Esophagus squamous epithelium (tissue), 5 donors: ENCODE data around the gene PTCH1. TPM values are rescaled to one million over a fixed set of nuclear protein-coding genes. Genes with fewer than 3 reads are reported as not detected.

Source experiments
- DNase-seq: peaks from one replicate; lab custom pipeline; 2025; lab: John Stamatoyannopoulos, UW
- H3K27ac ChIP-seq, 4 donors: fragments of 200-600 bp; sonication (generic); one replicate each; pipeline ENCODE4 v1.5.1; 2016 to 2019; ENCODE audit warnings: mild to moderate bottlenecking in 1 of 4
- H3K27me3 ChIP-seq, 4 donors: fragments of 200-600 bp; sonication (generic); 1 replicate in 3 of 4; 2 replicates in 1 of 4; pipeline versions ENCODE4 v1.5.1 to v1.6.0; 2017 to 2021; ENCODE audit warnings: antibody characterized with exemption in 1 of 4
- H3K36me3 ChIP-seq, 3 donors: fragments of 200-600 bp; sonication (generic); one replicate each; pipeline ENCODE4 v1.5.1; 2016 to 2019
- H3K4me1 ChIP-seq, 3 donors: fragments of 200-600 bp; sonication (generic); one replicate each; pipeline ENCODE4 v1.5.1; 2017 to 2019
- H3K4me3 ChIP-seq, 4 donors: fragments of 200-600 bp; sonication (generic); 1 replicate in 3 of 4; 2 replicates in 1 of 4; pipeline ENCODE4 v1.5.1; 2016 to 2019; ENCODE audit warnings: mild to moderate bottlenecking in 2 of 4, moderate library complexity in 1 of 4
- H3K9me3 ChIP-seq, 3 donors: fragments of 200-600 bp; sonication (generic); one replicate each; pipeline ENCODE4 v1.5.1; 2016 to 2019
- POLR2A ChIP-seq, 4 donors: fragments of 450-650 bp; IDR thresholded peaks; one replicate each; pipeline ENCODE4 v1.6.1; 2017; ENCODE audit warnings: antibody characterized with exemption in 4 of 4, mild to moderate bottlenecking in 4 of 4, moderate library complexity in 3 of 4
- WGBS, 2 donors: methylation state at CpG; one replicate each; pipeline ENCODE4 v1.1.5; 2018; 5-methylcytosine and 5-hydroxymethylcytosine counted together
- intact Hi-C: fragments of 100-400 bp; cut with DNase I; formaldehyde crosslinking; loops from one replicate; pipeline ENCODE4 v1.15.0; 2022
- total RNA-seq, 4 donors: library from RNA; depleted of rRNA; stranded (reverse); fragments of >200 nt; gene quantifications; one replicate each; pipeline ENCODE4 v1.1.0, GENCODE V29; 2016
- TF ChIP-seq, protein P1 (sequence below), 6 experiments: fragments of 450-650 bp in 4 of 6; fragments of 200-600 bp in 2 of 6; sonication (generic) in 2 of 6; IDR thresholded peaks; one replicate each; pipeline ENCODE4 v1.5.1; 2016 to 2019; ENCODE audit warnings: antibody characterized with exemption in 6 of 6, mild to moderate bottlenecking in 4 of 6, moderate library complexity in 4 of 6
- donor health status: DM: yes; HTN: yes; CAD: no.

Gene PTCH1
- total RNA-seq, 4 donors from 2014 or later: 1.9 to 11.6 (median 3.5) TPM

DNA sequence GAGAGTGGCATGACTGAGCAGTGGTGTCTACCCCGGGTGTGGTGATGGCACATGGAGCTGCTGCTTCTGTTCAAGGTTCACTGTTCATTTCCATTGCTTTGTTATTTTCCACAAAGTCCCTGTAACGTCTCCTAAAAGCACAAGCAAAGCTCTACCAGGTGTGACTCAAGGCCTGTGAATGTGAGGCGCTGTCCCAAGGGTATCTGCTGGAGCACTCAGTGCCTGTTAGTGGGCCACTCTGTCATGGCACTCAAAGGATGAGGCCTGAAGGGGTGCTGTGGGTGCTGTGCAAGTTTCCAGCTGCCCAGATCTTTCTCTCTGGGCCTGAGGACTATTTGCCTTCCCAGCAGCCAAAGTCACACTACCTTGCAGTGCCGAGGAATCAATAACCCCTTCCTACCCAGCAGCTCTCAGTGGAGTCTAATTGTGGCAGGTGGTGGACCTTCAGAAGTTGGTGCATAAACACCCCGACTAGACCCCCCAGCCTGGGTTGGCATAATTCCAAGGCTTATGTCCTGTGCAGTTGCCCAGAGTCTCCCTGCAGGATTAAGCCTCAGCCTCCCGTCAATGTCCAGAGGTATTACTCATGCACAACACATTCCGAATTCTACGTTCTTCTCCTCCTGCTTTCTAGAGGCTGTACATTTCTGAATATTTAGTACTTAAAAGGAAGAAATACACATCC lies 17.4 kb upstream of the PTCH1 start:
- no peak overlapping the region for H3K27ac ChIP-seq
- whole genome bisulfite sequencing, 2 donors: 81 to 82% methylated on average over 7 of the region's 8 CpGs
- no peaks in the 10 kb centered on the region for H3K9me3 ChIP-seq
- no peak for DNase-seq
- H3K27me3 ChIP-seq: peaks cover 0 to 25% (median 0%) of the 10 kb centered on the region in 4 donors
- H3K4me1 ChIP-seq: no peaks in the 10 kb centered on the region
- TF ChIP-seq, protein P1, sequence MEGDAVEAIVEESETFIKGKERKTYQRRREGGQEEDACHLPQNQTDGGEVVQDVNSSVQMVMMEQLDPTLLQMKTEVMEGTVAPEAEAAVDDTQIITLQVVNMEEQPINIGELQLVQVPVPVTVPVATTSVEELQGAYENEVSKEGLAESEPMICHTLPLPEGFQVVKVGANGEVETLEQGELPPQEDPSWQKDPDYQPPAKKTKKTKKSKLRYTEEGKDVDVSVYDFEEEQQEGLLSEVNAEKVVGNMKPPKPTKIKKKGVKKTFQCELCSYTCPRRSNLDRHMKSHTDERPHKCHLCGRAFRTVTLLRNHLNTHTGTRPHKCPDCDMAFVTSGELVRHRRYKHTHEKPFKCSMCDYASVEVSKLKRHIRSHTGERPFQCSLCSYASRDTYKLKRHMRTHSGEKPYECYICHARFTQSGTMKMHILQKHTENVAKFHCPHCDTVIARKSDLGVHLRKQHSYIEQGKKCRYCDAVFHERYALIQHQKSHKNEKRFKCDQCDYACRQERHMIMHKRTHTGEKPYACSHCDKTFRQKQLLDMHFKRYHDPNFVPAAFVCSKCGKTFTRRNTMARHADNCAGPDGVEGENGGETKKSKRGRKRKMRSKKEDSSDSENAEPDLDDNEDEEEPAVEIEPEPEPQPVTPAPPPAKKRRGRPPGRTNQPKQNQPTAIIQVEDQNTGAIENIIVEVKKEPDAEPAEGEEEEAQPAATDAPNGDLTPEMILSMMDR (IDR thresholded peaks at IDR 0.05): no peak
- TF ChIP-seq POLR2A (IDR thresholded peaks at IDR 0.05): no peak
- intact Hi-C loops: no loop called here
- H3K36me3 ChIP-seq: no peaks in the 10 kb centered on the region
- H3K4me3 ChIP-seq: no peak overlapping the region

DNA sequence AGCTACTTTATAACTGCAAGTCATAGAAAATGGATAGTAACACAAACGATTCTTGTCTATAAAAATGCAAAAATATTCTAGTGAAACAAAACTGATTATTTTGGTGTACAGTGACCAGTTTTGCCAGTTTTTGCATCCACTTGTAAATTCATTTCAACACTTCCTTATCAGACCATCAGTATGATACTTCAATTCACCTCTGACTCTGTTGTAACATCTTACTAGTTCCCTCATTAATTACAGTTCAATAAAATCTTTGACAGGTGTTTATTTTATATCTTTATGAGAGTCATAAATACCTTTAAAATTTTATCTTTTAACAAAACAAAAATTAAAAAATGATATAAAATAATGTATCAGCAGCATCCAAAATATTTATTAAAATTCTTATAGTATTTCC lies 13.1 kb upstream of the PTCH1 start:
- H3K27ac ChIP-seq: no peak overlapping the region
- intact Hi-C loops: no loop called here
- TF ChIP-seq, protein P1 (IDR thresholded peaks at IDR 0.05): no peak
- no peak for TF ChIP-seq POLR2A (IDR thresholded peaks at IDR 0.05)
- no peaks in the 10 kb centered on the region for H3K36me3 ChIP-seq
- H3K4me1 ChIP-seq: no peaks in the 10 kb centered on the region
- WGBS, 2 donors: 53 to 72% methylated on average over 1 of the region's 1 CpG
- DNase-seq: no peak
- no peaks in the 10 kb centered on the region for H3K9me3 ChIP-seq
- no peak overlapping the region for H3K4me3 ChIP-seq
- peaks cover 0 to 52% (median 0%) of the 10 kb centered on the region in 4 donors for H3K27me3 ChIP-seq

DNA sequence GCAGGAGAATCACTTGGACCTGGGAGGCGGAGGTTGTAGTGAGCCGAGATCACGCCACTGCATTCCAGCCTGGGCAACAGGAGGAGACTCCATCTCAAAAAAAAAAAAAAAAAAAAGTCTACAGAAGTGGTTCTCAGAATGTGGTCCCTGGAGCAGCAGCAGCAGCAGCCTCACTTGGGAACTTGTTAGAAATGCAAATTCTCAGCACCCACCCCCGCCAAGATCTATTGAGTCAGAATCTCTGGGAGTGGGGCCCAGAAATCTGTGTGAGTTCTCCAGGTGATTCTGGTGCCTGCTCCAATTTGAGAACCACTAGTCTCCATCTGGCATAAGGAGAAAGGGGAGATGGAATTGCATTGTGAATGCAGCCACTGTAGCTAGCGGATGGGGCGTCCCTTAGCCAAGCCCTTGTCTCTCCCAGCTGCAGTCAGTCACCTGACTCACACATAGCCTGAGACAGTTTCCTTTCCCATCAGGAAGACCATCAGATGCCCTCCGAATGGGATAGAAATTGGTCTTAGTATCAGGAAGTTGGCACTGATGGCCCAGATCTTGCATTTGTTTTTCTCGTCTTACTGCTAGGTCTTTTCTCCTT lies 12.2 kb upstream of the PTCH1 start:
- 75 to 78% methylated on average over 5 to 6 of the region's 8 CpGs for WGBS, 2 donors
- Histone ChIP-seq H3K27me3 (peaks cover 0 to 52% (median 0%) of the 10 kb centered on the region in 4 donors), H3K4me1 (no peaks in the 10 kb centered on the region), H3K4me3 (no peak overlapping the region), H3K27ac (no peak overlapping the region), H3K36me3 (no peaks in the 10 kb centered on the region), H3K9me3 (no peaks in the 10 kb centered on the region)
- intact Hi-C loops: no loop called here
- DNase-seq: no peak
- TF ChIP-seq, protein P1 (IDR thresholded peaks at IDR 0.05): no peak
- TF ChIP-seq POLR2A (IDR thresholded peaks at IDR 0.05): no peak

DNA sequence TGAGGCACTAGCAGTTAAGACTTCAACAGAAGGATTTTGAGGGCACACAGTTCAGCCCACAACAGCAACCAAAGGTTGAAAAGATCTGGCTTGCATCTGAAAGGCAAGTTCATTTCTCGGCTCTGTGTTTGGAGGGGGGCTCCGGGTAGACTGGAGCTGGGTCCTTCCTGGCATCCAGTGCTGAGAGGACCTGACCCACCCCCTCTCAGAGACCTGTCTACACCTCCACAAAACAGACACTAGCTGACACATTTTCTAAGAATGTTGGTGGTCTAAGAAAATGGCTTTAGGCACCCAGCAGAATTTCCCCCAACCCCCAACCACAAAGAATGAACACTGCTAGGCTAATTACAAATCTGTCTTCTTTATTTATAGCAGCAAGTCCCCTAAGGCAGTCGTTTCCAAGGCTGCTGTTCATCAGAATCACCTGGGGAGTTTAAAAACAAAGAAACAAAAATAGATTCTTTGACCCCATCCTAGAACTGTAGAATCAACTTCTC lies 6.2 kb upstream of the PTCH1 start:
- no peaks in the 10 kb centered on the region for H3K36me3 ChIP-seq
- no peak for TF ChIP-seq POLR2A (IDR thresholded peaks at IDR 0.05)
- TF ChIP-seq, protein P1 (IDR thresholded peaks at IDR 0.05): no peak
- intact Hi-C loops: no loop called here
- H3K4me1 ChIP-seq: no peaks in the 10 kb centered on the region
- H3K27ac ChIP-seq: no peak overlapping the region
- H3K4me3 ChIP-seq: no peak overlapping the region
- H3K9me3 ChIP-seq: peaks cover 0 to 5% (median 5%) of the 10 kb centered on the region in 3 donors
- WGBS, 2 donors: 53 to 63% methylated on average over 3 of the region's 3 CpGs
- DNase-seq: no peak
- peaks cover 0 to 15% (median 0%) of the 10 kb centered on the region in 4 donors for H3K27me3 ChIP-seq

DNA sequence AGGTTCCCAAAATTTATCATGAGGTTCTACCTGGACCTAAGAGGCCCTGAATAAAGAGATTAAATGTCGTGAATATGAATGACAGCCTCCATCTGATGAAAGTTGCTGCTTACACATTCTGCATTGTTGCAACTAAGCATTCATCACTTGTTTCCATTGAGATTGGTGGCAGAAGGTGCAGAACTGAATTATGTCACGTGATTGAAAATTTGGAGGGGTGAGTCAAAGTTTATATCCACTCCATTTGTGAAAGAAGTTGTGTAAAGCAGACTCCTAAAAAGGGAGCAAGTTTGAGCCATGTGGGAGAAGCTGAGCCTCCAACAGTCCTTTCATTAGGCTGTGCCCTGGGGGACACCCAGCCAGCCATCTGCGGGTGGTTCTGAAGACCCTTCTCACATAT lies 4.9 kb upstream of the PTCH1 start:
- TF ChIP-seq, protein P1 (IDR thresholded peaks at IDR 0.05): no peak
- no peak for TF ChIP-seq POLR2A (IDR thresholded peaks at IDR 0.05)
- peaks cover 7 to 9% (median 7%) of the 10 kb centered on the region in 3 donors for H3K4me1 ChIP-seq

More for the DNA sequence above, 4.9 kb upstream of the PTCH1 start:
- Histone ChIP-seq H3K9me3 (peaks cover 0 to 5% (median 5%) of the 10 kb centered on the region in 3 donors), H3K27ac (no peak overlapping the region), H3K27me3 (peaks cover 0 to 21% (median 0%) of the 10 kb centered on the region in 4 donors), H3K4me3 (no peak overlapping the region), H3K36me3 (no peaks in the 10 kb centered on the region)
- no peak for DNase-seq
- WGBS, 2 donors: 84 to 91% methylated on average over 3 of the region's 3 CpGs
- intact Hi-C loops: no loop called here
